ENCODE data around the gene GNB5.

The GNB5 gene

DNA sequence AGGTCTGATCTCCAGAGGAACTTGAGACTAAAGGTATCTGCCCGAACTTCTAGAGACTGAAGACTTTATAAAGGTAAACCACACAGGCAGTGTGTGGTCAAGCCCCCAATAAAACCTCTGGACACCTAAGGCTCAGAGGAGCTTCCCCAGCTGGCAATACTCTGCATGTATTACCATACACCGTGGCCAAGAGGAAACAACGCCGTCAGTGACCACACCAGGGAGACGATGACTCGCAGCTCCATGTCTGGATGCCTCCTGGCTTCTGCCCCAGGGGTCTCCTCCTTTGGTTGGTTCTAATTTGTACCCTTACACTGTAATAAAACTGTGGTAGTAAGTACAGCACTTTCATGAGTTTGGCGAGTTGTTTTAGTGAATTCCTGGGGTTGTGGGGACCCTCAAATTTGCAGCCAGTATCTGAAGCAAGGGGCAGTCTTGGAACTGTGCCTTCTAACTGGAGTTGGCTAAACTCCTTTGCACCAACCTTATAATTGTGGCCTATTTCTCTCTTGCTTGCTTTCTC lies 46.5 kb downstream of the GNB5 start:
- DNase-seq = no peak

DNA sequence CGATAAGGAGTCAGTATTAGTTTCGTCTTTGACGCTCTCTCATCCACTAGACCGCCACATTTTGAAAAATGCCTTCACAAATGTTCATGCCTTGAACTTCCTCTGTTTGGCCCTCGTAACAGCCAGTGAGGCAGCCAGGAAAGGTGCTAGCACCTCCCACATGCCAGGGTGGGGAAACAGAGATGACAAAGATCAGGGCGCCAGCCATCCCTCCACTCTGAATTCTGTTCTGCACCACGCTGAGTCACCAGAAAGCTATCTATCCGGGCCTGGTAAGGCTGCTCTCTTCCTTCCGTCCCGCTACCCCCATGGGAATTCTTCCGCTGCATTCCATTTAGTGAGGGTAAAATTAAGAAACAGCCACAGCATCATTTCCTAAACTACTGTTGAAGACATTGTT lies 47.3 kb downstream of the GNB5 start:
- DNase-seq = no peak

DNA sequence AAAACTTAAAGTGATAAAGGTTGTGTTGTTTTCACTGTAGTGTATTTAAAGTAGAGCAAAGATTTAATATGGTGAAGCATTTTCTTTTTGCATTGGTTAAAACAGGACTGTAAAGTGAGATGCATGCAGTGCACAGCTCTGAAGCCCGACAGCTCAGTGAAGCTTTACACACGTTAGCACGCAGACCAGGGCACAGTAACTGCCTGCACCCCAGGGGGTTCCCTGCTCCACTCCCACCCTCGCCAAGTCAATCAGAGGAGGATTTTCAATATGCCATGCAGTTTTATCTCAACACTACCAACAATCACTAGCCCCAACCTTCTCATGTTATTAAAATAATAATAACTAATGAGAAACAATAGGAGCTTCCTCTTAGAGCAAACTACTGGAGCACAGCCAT lies 50.5 kb downstream of the GNB5 start:
- no peak for DNase-seq

DNA sequence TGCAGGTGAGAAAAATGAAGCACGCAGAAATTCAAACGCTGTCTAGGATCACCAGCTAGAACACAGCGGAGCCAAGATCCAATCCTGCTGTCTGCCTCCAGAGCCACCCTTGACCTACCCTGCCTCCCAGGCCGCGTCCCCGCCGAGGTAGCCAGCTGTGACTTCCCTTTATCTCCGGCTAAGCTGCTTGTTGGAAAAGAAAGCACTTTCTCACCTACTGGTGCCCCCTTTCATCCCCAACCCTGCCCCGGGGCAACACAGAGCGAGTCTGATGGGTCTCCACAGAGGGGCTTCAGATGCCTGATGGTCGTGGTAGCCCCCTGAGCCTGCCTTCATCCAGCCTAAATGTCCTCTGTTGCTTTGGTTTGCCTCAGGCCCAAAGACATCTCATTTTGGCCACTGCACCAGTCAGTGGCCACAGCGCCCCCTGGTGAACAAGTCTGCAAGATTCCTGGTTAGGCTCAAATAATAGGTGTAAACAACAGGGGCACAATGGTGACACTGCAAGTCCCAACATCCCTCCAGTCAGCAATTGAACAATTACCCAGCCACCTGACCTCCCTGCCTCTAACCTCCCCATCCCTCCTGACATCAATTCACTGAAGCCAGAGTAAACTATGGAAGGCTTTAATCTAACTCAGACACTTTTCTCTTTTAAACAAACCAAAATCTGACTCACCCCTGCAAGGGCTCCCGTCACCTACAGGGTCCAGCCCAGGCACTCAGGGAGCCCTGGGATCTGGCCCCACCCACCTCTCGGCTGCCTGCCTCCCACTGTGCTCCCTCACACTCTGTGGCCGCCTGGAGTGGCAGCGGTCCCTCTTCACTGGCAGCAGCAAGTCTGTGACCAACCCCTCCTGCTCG lies 51.4 kb downstream of the GNB5 start:
- DNase-seq = peak; percentile 52

DNA sequence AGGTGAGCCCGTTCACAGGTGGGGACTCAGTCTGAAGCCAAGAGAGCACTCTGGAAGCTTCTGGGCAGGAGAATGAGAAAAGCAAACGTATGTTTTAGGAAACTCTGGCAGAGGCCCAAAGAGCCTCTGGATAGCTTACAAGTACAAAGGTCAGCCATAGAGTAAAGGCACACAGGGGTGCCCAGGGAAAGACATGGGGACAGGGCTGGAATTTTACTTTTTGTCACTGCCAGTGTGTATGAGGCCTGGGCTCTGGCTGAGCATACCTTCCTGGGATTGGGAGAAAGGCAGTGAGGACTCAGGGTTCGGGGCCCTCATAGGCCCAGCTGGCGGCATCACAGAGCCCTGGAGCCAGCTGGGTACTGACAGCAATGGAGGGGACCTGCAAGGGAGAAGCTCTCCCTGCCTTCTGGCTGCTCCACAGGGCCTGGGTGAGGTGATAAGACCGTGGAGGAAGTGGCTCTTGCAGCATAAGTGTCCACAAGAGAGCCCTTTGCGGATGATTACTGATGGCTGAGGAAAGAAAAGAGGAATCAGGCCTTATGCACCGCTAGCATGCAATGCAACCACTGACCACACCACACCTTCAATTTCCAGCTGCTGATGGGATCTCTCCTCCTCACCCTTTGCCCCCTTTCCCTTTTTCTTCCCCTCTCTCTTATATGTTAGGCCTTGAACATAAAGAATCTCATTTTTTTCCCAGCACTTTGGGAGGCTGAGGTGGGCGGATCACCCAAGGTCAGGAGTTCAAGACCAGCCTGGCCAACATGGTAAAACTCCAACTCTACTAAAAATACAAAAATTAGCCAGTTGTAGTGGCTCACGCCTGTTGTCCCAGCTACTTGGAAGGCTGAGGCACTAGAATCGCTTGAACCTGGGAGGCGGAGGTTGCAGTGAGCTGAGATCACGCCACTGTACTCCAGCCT lies 53.5 kb downstream of the GNB5 start:
- no peak for DNase-seq

DNA sequence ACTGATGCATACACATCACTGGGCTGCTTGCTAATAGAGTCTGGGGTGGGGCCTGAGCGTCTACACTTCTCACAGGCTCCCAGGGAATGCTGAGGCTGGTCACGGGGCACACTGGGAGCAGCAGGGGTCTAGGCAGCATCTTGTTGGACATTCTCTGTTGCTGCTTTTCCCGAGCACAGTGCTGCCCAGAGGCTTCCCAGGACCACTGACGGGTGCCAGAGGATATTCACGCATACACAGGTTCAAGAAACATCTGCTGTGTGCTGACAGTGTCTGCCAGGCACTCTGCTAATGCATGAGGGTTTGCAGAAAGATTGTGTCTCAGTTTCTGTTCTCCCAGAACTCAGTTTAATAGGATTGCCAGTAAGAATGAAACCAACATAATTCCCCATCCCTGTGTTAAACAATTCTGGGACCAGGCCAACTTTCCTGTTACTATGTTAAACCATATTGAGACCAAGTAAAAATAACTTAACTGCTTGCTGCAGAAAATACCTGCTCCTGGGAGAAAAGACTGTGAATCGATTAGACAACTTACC lies 54.7 kb downstream of the GNB5 start:
- no peak for DNase-seq

DNA sequence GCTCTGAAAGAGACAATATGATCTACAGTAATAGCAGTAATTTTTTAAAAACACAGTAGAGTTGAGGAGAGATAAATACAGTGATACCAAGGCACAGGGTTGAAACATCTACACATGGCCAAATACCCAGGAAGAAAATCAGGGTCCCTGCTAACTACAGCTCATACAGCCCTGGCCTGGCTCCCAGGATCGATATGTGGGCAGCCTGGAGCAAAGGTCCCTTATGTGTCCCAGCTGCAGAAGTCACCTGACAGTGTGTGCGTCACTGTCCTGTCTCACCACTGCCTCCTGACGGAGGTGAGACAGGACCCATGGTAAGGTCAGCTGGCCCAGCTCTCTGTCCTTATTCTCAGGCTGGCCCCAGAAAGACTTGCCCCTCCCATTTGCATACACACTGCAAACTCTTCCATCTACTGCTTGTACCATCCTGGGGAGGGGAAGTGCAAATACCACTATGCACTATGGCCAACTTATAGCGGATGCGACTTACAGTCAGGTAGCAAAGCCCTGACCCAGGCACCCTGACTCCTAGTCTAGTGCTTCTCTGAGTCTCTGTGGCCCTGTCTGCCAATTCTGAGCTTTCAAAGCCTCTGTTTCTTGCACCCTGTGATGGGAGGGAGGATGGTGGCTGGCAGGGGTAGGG lies 56.6 kb downstream of the GNB5 start:
- DNase-seq = no peak

DNA sequence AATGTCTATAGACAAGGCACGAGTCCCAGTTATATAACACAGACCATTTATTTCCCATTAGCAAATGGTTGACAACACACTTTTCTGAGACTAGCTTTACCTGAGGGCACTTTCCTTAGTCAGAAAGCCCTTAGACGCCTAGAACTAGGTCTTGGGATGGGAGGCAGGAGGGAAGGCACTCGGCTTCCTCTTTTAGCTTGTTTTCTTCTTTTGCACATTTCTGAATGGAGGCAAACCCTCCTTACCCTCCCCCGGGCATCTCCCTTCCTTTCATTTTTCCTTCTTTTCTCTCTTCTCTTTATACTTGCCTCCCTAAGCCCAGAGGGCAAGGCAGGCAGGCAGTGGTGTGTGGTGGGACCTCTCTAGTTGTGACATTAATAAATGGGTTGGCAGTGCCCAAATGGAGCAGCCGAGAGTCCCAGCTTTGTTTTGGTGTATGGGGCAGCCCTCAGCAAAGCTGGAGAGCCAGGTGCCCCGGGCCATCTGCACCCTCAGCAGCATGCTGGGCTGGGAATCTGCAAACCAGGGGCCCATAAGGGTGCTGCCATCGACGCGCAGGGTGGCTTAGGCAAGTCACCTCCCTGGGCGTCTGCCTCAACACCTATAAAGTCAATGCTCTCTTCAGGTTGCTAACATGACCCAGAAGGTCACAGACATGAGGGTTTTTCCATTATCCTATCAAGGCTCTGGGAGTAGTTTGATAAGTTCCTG lies 57.5 kb downstream of the GNB5 start:
- DNase-seq = no peak

DNA sequence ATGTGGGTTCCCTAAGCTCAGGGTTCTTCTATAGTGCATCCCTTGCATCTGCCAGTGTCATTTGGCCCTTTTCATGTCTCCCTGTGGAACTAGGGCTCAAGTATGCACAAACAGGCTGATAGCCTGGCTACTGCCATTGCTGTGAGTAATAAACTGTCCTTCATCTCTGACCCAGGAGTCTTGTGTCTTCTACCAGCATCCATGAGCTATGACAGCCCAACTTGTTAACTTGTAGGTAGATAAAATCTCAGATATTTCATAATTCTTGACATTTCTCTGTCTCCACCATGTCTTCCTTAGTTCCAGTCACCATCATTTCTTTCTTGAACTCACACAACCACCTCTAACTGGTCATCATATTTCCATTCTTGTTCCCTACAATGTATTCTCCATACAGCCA lies 59.1 kb downstream of the GNB5 start:
- no peak for DNase-seq

DNA sequence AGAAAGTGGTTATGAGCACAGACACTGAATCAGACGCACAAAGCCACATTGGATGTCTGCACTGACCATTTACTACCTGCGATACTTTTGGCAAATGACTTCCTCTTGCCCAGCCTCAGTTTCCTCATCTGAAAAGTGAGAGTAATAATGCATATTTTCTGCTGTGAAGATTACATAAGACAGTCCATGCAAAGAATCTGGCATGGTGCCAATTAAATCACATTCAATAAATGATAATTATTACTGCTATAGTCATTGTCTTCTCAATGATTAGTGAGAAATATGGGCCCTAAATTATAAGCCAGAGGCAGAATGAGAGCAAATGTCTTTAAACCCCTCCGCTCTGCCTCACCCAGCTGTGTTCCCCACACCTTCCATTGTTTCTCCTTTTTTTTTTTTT lies 62.6 kb downstream of the GNB5 start:
- no peak for DNase-seq

DNA sequence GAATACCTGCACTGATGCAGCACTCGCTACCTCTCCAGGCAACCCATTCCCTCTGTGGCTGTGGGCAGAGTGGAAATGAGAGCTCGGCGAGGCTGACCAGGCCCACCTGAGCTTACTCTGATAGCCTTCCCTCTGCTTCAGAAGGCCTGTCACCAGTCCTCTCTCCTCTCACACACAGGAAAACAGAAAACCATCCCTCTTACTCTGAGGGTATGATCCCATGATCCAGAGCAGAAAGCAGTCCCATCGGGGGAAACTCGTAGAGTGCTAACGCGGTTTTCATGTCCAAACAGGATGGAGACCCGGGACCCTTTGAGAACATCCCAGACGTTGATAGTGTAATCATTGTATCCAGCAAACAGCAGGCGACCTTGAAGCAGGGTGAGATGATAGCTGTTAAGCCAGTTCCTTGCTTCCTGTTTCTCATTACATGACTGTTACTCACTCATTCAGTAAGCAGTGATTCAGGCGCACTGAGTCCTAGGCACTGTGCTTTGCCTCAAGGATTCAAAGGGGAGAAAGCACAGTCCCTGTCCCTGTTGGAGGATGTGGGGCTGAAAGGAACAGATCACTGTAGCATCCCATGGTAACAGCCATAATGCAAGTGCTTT lies 66.8 kb downstream of the GNB5 start:
- DNase-seq = no peak

DNA sequence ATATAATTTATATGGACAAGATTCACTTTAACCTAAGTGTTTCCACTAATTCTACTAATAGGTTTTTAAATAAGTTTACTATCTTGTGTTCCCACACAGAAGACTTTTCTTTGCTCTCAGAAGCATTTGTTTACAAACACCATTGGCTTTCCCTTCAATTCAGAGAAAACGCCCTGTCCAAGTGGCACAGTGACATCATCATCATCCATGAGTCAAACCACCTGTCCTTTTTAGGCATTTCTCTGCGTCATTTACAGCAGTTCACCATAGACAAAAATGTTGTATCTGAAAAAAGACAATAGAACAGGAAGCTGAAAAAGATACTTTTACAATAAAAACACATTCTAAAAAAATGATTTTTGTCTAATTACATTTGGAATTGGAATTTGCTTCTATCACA lies 69.3 kb downstream of the GNB5 start:
- no peak for DNase-seq

DNA sequence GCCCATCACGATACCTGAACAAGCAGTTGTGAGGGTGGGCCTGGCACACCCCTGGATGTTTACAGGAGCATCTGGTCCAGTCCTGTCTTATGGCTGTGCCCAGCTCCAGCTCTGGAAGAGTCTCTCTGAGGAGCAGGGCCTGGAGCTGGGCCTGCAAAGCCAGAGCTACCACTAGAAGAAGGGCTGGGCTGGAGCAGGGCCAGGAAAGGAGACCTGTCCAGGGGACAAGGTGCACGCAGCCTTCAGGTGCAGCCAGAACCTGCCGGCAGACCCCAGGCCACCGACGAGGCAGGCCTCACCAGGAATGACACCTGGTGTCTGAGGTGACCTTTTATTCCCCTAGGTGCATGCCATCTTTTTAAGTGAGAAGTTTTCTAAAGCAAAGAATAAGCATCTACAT lies 70.2 kb downstream of the GNB5 start:
- no peak for DNase-seq

DNA sequence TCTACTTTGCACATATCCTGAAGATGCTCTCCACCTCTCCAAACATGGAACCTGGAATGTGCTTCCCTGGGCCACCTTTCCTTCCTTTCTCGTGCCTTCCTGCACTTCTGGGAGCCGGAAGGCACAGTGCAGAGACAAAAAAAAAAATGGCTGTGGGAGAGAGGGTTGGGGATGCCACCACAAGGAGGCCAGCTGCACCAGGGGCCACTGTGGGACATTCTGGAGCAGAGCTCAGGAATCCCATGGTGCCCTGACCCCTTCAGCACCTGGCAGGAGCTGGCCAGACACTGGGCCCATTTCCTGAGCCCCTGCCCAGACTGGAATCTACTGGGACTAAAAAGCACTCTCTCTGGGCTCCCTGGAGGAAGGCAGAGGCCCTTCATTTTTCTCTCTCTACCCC lies 70.7 kb downstream of the GNB5 start:
- no peak for DNase-seq

DNA sequence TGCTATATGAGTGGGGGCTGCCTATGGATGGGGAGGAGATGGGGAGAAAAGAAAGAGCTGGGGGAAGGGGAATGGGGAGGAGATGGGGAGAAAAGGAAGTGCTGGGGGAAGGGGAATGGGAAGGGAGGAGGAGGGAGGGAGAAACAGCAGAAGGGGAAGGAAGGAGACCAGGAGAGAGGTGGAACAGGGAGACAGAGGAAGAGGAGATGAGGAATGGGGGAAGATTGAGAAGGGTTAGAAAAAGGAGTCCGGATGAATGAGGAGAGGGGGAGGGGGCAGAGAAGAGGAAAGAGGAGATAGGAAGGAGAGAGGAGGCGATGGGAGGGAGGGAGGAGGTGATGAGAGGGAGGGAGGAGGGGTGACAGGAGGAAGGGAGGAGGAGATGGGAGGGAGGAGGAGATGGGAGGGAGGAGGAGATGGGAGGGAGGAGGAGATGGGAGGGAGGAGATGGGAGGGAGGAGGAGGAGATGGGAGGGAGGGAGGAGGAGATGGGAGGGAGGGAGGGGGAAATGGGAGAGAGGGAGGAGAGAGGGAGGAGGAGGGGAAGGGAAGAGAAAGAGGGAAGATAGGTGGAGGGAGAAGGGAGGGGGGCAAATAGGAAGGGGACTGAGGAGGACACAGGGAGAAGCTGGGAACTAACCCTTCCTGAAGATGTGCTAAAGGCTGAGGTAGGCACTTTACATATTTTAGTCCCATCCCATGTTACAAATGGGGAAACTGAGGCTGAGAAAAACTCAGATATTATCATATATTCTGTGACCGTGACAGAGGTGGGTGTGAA lies 72.0 kb downstream of the GNB5 start:
- no peak for DNase-seq

DNA sequence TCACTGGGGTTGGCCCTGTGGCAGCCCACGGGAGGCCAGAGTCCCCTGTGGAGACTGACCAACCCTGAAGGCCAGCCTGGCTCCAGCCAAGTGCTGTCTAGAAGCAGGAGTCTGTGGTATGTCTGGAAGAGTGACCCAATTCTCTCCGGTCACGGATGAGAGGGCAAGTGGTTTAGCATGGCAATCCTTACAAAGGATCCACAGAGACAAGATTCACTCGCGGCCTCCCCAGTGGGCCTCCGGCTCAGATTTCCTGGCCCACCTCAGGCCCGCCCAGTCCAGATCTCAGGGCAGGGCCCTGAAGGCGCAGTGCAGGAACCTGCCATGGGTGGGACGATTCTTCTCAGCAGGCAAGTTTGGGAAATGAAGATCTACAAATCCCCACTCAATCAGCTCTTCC lies 73.6 kb downstream of the GNB5 start:
- DNase-seq = no peak

DNA sequence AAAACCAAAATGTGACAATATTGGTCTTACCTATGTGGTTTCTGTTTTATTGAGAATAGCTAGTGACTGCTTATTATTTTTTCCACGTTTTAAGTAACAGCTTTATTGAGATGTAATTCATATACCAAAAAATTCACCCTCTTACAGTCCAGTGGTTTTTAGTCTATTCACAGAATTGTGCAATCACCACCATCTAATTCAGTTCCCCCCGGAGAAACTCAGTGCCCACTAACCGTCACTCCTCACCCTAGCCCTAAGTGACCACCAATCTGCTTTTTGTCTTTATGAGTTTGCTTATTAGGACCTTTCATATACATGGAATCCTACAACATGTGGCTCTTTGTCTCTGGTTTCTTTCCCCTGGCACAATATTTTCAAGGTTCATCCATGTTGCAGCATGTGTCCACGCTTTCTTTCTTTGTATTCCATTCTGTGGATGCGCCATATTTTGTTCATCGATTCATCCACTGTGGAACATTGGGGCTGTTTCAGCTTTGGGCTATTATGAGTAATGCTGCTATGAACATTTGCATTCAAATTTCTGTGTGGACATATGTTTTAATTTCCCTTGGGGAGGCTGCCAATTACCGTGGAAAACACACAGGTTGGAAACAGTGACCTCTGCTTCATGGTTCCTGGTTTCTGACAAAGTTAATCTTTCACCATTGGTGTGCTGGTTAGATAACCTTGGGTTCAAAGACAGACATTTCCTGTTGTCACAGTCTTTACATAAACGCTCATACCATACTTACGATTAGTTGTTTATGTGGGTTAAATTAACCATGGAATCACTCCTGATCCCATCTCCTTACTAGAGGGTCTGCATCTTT lies 75.4 kb downstream of the GNB5 start:
- DNase-seq = no peak

DNA sequence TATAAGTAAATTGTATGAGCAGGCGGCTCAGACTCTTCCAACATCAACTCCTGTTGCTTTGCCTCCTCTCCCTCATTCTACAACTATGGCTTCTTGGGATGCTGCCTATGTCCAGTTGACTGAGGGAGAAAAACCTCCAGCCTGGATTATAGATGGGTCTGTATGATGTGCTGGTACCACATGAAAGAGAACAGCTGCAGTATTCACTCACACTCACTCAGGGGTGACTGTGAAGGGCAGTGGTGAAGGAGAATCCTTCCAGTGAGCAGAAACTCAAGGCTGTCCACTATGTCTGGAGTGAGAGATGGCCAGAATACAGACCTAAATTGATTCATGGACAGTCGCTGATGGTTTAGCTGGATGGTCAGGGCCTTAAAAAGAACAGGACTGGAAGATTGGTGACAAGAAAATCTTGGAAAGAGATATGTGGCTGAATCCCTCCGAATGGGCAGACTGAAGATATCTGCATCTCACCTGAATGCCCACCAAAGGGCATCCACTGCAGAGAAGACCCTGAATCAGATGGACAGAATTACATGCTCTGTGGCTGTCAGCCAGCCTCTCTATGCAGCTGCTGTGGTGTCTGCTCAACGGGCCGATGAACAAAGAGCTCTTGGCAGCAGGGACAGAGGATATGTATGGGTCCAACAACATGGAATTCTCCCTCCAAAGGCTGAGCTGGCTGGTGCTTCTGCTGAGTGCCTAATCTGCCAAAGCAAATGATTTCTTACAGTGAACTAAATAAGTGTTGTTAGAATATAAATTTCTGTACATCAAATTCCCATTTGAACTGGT lies 76.7 kb downstream of the GNB5 start:
- no peak for DNase-seq

DNA sequence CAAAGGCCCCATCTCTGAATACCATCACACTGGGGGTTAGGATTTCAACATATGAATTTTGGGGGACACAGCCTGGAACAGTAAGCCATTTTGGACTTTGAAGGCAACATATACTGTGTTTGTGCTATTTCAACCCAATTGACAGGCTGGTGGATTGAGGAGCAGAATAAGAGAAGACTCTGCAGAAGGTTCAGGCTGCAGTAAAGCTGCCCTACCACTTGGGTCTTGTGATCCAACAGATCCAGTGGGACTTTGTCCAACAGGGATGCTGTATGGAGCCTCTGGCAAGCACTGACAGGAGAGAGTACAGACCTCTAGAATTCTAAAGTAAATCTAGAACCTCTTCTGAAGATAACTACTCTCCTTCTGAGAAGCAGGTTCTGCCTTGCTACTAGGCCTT lies 77.5 kb downstream of the GNB5 start:
- DNase-seq = no peak
